ENCODE measurements around the gene PPP1R3E. TPM values are rescaled to one million over a fixed set of nuclear protein-coding genes. Genes with fewer than 3 reads are reported as not detected.

The PPP1R3E gene
- total RNA-seq, 1 experiment from 2014 or later, result 3.9 TPM

DNA sequence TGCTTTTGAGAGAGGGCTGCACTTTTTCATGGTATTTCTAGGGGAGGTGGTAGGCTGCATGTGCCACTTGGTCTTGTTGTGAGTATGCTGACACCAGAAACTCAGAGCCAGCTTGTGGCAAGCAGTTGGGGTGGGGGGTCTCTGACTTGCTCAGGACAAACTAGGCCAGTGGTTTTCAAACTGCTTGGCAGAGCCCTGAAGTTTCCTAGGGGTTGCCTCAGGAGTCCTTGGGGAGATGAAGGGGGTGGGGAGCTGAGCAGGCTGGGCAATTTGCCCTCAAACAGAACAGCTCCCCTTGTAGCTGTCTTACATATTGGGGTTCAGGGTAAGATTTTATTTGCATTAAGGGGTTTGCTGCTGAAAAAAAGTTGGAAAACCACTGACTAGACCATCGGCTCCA is 7.9 kb upstream of the PPP1R3E start:
- no peaks in the 10 kb centered on the region for H4K20me1 ChIP-seq (ENCODE audit: control insufficient read depth, insufficient read depth, insufficient read length)
- H3K4me2 ChIP-seq (ENCODE audit: insufficient read depth, insufficient read length, low read length), result no peak overlapping the region
- Mint-ChIP-seq H3K4me3 (no peak overlapping the region), H3K27ac (no peak overlapping the region), H3K36me3 (ENCODE audit: insufficient read depth in 1 of 3, low read depth in 3 of 3) (peaks cover 25 to 26% (median 25%) of the 10 kb centered on the region in 3 experiments), H3K27me3 (ENCODE audit: low read depth) (no peaks in the 10 kb centered on the region), H3K4me1 (peaks cover 17 to 18% of the 10 kb centered on the region in 2 experiments), H3K9me3 (no peaks in the 10 kb centered on the region)
- no peak overlapping the region for H3K14ac ChIP-seq (ENCODE audit: insufficient read depth, low read length)
- no peak overlapping the region for H3K56ac ChIP-seq (ENCODE audit: insufficient read length, low read depth, low read length)
- H2BK15ac ChIP-seq (ENCODE audit: low read depth, low read length), result no peak overlapping the region
- no peak overlapping the region for H3K9ac ChIP-seq (ENCODE audit: extremely low read depth, insufficient read length, low read length)
- H4K91ac ChIP-seq (ENCODE audit: insufficient read length, low read depth, low read length), result no peak overlapping the region
- H2BK120ac ChIP-seq (ENCODE audit: low read depth, low read length, poor library complexity, severe bottlenecking), result no peak overlapping the region
- H3T11ph ChIP-seq (ENCODE audit: low read length), result no peak overlapping the region
- H2AK5ac ChIP-seq (ENCODE audit: insufficient read length, low read length), result no peak overlapping the region
- no peak overlapping the region for H2AFZ ChIP-seq (ENCODE audit: low read length)
- H3K4me1 ChIP-seq (ENCODE audit: insufficient read depth, low read length), result no peaks in the 10 kb centered on the region; the same call in 1 of the 2 replicates
- H2BK12ac ChIP-seq (ENCODE audit: insufficient read length, low read depth, low read length), result no peak overlapping the region
- H2BK20ac ChIP-seq (ENCODE audit: low read depth, low read length, poor library complexity, severe bottlenecking), result no peak overlapping the region
- H4K5ac ChIP-seq (ENCODE audit: insufficient read length, low read depth, low read length), result no peak overlapping the region
- H3K4ac ChIP-seq (ENCODE audit: low read depth, low read length), result no peak overlapping the region
- H3K27me3 ChIP-seq (ENCODE audit: insufficient read depth, low read length), result no peaks in the 10 kb centered on the region
- WGBS (ENCODE audit: extremely low coverage, insufficient read length, low lambda C conversion rate), result no CpG with 5 or more reads among the region's 1 CpG
- H3K18ac ChIP-seq (ENCODE audit: insufficient read length, low read depth, low read length), result no peak overlapping the region
- TF ChIP-seq CTCF (conservative IDR thresholded peaks at IDR 0.05), result no peak
- H3K23ac ChIP-seq (ENCODE audit: insufficient read length, low read depth, low read length), result no peak overlapping the region
- no peak overlapping the region for H4K8ac ChIP-seq (replicated peaks; ENCODE audit: insufficient read length, low read depth, low read length)
- H3K27ac ChIP-seq (ENCODE audit: insufficient read length, low read depth, low read length), result no peak overlapping the region
- no peaks in the 10 kb centered on the region for H3K79me2 ChIP-seq (ENCODE audit: insufficient read depth, low read length)
- no peak overlapping the region for H2BK5ac ChIP-seq (ENCODE audit: insufficient read length, low read length)
- H3K23me2 ChIP-seq (ENCODE audit: insufficient read length, low read depth, low read length, poor library complexity, severe bottlenecking), result peaks cover 8% of the 10 kb centered on the region
- H3K79me1 ChIP-seq (ENCODE audit: insufficient read depth, low read depth, low read length, poor library complexity, severe bottlenecking), result peaks cover 6% of the 10 kb centered on the region
- DNase-seq, result no peak
- H3K9me3 ChIP-seq (ENCODE audit: control insufficient read depth, low read depth, low read length), result no peaks in the 10 kb centered on the region

Measured in H9 (cell line).